Stimulated activated naive CD8-positive, alpha-beta T cell treated with anti-CD3 and anti-CD28 coated beads, Interleukin-15, Interleukin-2, amounts not matched to agents 100 ng/mL and 50 ng/mL, for 24 hours (primary cell): Measurements from ENCODE around the gene ATP9A.
"Not testable (repeated sequence)": the region's sequence is repeated elsewhere in the genome, so short reads cannot be mapped to it uniquely, and the experiment has no call there.

Experiments used
- H3K27ac Mint-ChIP-seq: one replicate; pipeline ENCODE4 v1.8.0; 2021; ENCODE audit warnings: mild to moderate bottlenecking, mixed read lengths
- H3K27me3 Mint-ChIP-seq: one replicate; pipeline ENCODE4 v1.8.0; 2021; ENCODE audit warnings: mixed read lengths
- H3K36me3 Mint-ChIP-seq: one replicate; pipeline ENCODE4 v1.8.0; 2021; ENCODE audit warnings: low read depth, mixed read lengths
- H3K4me1 Mint-ChIP-seq: one replicate; pipeline ENCODE4 v1.8.0; 2021; ENCODE audit warnings: low read depth, mixed read lengths
- H3K4me3 Mint-ChIP-seq: one replicate; pipeline ENCODE4 v1.8.0; 2021; ENCODE audit warnings: mild to moderate bottlenecking, mixed read lengths
- H3K9me3 Mint-ChIP-seq: one replicate; pipeline ENCODE4 v1.8.0; 2021; ENCODE audit warnings: mixed read lengths

Gene ATP9A

DNA sequence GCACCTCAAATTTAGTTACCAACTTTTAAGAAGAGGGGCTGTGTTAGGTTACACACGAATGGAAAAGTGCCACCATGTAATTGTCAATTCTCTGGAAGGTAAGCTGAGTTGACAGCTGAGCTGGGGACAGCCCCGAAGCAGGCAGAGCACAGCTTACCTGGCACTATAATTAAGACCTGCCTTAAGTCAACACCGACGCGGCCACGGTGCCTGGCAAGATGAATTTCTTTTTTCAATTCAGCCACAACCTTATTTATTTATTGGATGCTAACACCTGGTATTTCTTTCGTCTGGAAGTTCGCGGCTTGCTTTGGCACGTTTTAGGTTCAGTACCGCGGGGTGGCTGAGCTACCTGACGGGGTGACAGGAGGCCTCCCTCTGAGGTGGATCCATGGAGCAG lies 185.1 kb downstream of the ATP9A start:
- no peak overlapping the region for H3K4me3 Mint-ChIP-seq
- H3K36me3 Mint-ChIP-seq: no peaks in the 10 kb centered on the region
- H3K27ac Mint-ChIP-seq: no peak overlapping the region
- H3K27me3 Mint-ChIP-seq: peaks cover 3% of the 10 kb centered on the region
- H3K4me1 Mint-ChIP-seq: peaks cover 11% of the 10 kb centered on the region
- no peaks in the 10 kb centered on the region for H3K9me3 Mint-ChIP-seq

GRCh38 chr20:51581571-51581970 lies 186.6 kb downstream of the ATP9A start:
- Mint-ChIP-seq H3K4me3 (no peak overlapping the region), H3K36me3 (no peaks in the 10 kb centered on the region), H3K27ac (no peak overlapping the region), H3K4me1 (peaks cover 11% of the 10 kb centered on the region), H3K27me3 (peaks cover 3% of the 10 kb centered on the region), H3K9me3 (no peaks in the 10 kb centered on the region)

GRCh38 chr20:51579137-51579536 lies 189.1 kb downstream of the ATP9A start:
- Mint-ChIP-seq H3K36me3 (no peaks in the 10 kb centered on the region), H3K9me3 (no peaks in the 10 kb centered on the region), H3K4me3 (no peak overlapping the region), H3K27ac (no peak overlapping the region), H3K4me1 (peaks cover 5% of the 10 kb centered on the region), H3K27me3 (peaks cover 3% of the 10 kb centered on the region)

DNA sequence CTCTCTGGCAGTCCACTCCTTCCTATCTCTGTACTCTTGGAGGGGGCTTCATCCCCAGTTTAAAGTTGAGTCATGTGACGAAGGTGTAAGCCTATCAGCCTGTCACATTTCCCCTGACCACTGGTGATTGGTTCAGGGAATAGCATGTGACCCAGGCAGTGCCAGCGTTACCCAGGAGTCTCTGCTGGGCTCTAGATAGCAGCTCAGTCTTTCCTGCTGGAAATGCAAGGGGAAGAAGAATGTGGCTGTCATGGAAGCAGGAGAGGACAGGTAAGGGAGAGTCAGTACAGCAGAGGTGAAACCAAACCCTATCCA lies 190.1 kb downstream of the ATP9A start:
- no peak overlapping the region for H3K4me3 Mint-ChIP-seq
- peaks cover 3% of the 10 kb centered on the region for H3K27me3 Mint-ChIP-seq
- H3K9me3 Mint-ChIP-seq: no peaks in the 10 kb centered on the region
- no peak overlapping the region for H3K27ac Mint-ChIP-seq
- peaks cover 7% of the 10 kb centered on the region for H3K4me1 Mint-ChIP-seq
- no peaks in the 10 kb centered on the region for H3K36me3 Mint-ChIP-seq

DNA sequence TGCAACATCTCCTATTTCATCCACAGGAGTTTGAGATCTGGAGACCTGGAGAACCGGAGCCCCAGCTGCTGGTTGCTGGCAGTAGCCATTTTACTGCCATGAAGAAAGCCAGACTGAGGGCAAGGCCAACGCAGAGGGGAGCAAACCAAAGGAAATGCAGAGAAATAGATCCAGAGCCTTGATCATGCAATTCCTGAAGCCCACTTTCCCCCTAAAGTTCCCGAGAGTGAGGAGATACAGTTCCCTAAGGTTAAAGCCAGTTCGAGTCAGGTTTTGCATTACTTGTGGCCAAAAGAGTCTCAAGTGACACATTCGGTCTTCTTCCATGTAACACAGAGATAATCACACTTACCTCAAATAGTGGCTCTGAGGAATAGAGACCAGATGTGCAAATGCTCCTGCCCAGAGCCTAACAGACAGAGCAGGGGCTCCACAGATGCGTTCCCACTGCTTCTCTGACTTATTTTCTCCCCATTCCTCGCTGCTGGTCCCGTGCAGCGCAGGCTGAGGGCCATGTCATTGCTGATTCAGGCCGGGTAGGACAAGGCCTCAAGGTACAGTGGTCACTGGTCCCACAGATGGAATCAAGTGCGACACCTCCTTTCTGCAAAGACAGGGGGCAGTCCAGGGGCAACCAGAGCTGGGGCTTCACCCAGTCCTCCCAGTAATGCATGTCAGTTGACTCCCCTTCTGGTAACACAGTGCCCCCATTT lies 190.6 kb downstream of the ATP9A start:
- peaks cover 7% of the 10 kb centered on the region for H3K4me1 Mint-ChIP-seq
- H3K4me3 Mint-ChIP-seq: no peak overlapping the region

DNA sequence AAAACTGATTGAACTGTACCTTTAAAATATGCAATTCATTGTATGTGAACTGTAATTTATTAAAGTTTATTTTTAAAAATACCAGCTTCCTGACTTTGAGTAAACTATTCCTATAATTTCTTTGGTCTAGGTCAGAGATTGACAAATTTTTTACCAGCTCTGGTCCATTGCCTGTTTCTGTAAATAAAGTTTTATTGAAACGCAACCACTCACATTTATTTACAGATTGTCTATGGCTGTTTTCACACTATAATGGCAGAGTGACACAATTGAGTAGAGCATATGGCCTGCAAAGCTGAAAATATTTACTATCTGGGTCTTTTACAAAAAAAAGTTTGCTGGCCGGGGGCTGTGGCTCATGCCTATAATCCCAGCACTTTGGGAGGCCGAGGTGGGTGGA lies 192.7 kb downstream of the ATP9A start:
- Mint-ChIP-seq H3K4me3 (no peak overlapping the region), H3K27ac (no peak overlapping the region), H3K4me1 (peaks cover 7% of the 10 kb centered on the region), H3K36me3 (no peaks in the 10 kb centered on the region), H3K27me3 (peaks cover 7% of the 10 kb centered on the region), H3K9me3 (peaks cover 5% of the 10 kb centered on the region)

More for the DNA sequence above, 190.6 kb downstream of the ATP9A start:
- H3K27ac Mint-ChIP-seq: no peak overlapping the region
- no peaks in the 10 kb centered on the region for H3K9me3 Mint-ChIP-seq
- peaks cover 3% of the 10 kb centered on the region for H3K27me3 Mint-ChIP-seq
- H3K36me3 Mint-ChIP-seq: no peaks in the 10 kb centered on the region

GRCh38 chr20:51574248-51575033 lies 193.7 kb downstream of the ATP9A start:
- no peaks in the 10 kb centered on the region for H3K36me3 Mint-ChIP-seq
- H3K27me3 Mint-ChIP-seq: peaks cover 5% of the 10 kb centered on the region
- H3K9me3 Mint-ChIP-seq: peaks cover 5% of the 10 kb centered on the region
- H3K4me1 Mint-ChIP-seq: peaks cover 7% of the 10 kb centered on the region
- no peak overlapping the region for H3K27ac Mint-ChIP-seq
- no peak overlapping the region for H3K4me3 Mint-ChIP-seq

DNA sequence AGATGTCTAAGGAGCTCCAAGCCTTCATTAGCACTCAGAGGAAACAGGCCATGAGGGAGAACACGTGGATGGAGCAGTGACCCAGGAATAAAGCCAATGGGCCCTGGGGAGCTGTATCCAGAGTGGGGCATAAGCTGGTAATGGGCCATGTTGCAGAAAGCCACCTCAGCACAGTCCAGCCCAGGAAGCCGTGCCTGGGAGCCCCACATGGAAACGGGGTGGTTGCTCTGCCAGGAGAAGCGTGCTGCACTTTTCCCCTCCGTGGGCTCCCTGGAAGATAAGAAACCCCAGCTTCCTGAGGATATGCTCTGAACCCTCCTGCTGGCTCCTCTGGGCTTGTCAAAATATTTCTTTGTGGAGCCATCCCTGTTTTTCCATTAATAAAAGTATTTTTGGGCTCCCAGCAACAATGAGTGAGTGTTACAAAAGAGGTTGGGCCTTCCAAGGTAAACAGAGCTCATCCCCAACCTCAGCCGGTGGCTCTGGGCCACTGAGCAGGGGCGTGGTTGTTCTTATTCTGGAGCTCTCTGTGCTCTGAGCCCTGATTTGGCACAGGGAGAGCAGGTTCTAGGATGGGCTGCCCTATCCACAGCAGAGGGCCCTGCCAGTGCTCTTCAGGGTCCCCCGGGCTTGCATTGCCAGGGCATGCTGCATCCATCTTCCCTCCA lies 194.5 kb downstream of the ATP9A start:
- H3K9me3 Mint-ChIP-seq: peaks cover 5% of the 10 kb centered on the region
- H3K4me3 Mint-ChIP-seq: no peak overlapping the region
- H3K4me1 Mint-ChIP-seq: peaks cover 7% of the 10 kb centered on the region
- no peak overlapping the region for H3K27ac Mint-ChIP-seq
- no peaks in the 10 kb centered on the region for H3K36me3 Mint-ChIP-seq
- peaks cover 5% of the 10 kb centered on the region for H3K27me3 Mint-ChIP-seq

- Mint-ChIP-seq H3K4me1 (peaks cover 11% of the 10 kb centered on the region), H3K9me3 (peaks cover 5% of the 10 kb centered on the region), H3K36me3 (no peaks in the 10 kb centered on the region), H3K4me3 (no peak overlapping the region), H3K27ac (no peak overlapping the region), H3K27me3 (peaks cover 11% of the 10 kb centered on the region)
Measured at GRCh38 chr20:51571460-51571794, 196.8 kb downstream of the ATP9A start.

DNA sequence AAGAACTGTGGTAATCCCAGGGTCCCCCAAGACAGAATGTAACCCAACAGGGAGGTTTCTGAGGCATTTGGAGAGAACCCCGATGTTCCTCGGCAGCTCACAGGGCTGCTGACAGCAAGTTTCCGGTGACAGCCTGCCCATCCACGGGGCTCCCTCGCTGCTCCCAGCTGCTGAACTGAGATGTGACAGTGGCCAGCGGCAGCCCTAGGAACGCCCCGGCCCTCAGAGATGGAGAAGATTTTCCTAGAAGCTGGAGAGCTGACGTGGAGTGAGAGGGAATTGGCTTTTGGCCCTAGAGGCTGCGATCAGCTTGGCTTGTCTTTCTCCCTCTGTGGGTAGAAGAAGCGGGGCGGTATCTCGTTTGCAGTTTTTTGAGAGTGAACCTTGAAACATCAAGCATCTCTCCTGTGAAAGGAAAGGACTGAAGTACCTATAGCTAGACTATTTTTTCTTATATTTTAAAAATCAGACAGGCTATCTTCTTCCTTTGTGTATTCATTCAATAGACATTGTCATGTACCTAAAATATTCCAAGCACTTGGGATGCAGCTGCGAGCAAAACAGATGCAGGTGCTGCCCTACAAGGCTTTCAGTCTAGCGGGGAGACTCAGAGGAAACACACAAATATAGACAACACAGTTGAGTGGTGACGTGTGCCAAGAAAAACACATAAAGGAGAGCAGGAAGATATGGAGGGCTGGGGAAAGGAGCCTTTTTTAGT lies 197.3 kb downstream of the ATP9A start:
- H3K4me3 Mint-ChIP-seq: no peak overlapping the region
- H3K27me3 Mint-ChIP-seq: peaks cover 14% of the 10 kb centered on the region
- H3K4me1 Mint-ChIP-seq: peaks cover 11% of the 10 kb centered on the region
- no peaks in the 10 kb centered on the region for H3K36me3 Mint-ChIP-seq
- peaks cover 5% of the 10 kb centered on the region for H3K9me3 Mint-ChIP-seq
- H3K27ac Mint-ChIP-seq: no peak overlapping the region

DNA sequence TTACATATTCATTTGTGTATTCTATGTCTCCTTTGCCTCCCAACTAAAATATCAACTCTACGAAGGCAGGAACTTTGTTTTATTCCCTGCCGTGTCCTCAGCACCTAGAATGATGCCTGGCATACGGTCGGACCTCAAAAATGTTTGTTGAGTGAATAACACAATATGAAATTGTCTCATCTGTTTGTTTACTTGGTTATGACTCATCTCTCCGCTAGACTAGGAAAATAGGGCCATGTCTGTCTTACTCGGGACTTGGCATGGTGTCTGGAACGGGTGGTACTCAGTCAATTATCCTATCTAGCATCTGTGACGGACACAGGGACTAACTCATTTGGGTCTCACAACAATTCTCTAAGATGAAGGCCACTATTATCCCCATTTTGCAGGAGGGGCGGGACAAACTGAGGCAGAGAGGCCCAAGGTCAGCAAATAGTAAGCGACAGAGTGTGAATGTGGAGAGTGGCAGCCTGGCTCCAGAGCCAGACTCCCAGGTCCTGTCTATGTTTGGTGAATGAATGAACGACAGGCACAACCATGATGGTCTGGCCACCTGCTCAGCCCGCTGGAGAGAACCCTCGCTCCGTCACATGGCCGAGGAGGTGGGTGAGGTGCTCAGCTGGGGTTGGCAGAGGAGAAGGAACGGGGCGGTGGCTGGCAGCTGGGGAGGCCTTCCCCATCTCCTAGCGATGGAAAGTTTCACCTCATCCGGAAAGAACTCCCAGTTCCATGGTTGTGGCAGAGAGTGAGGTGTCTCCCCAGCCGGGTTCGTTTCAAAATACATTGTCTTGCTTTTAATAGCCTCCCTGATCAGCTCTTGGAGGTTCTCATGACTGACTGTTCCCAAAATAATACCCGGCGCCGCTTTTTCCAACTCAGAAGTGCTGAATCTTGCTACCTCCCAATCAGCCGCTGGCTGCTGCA lies 198.1 kb downstream of the ATP9A start:
- H3K9me3 Mint-ChIP-seq: peaks cover 5% of the 10 kb centered on the region
- no peak overlapping the region for H3K27ac Mint-ChIP-seq
- H3K36me3 Mint-ChIP-seq: no peaks in the 10 kb centered on the region
- H3K4me1 Mint-ChIP-seq: peaks cover 11% of the 10 kb centered on the region
- no peak overlapping the region for H3K4me3 Mint-ChIP-seq
- H3K27me3 Mint-ChIP-seq: peaks cover 18% of the 10 kb centered on the region

GRCh38 chr20:51568533-51568932 lies 199.7 kb downstream of the ATP9A start:
- H3K4me1 Mint-ChIP-seq, H3K36me3 Mint-ChIP-seq, H3K9me3 Mint-ChIP-seq, H3K4me3 Mint-ChIP-seq, H3K27ac Mint-ChIP-seq: not testable (repeated sequence)
- H3K27me3 Mint-ChIP-seq: peaks cover 26% of the 10 kb centered on the region

- Mint-ChIP-seq H3K27ac (no peak overlapping the region), H3K4me3 (no peak overlapping the region), H3K36me3 (no peaks in the 10 kb centered on the region), H3K27me3 (peaks cover 35% of the 10 kb centered on the region), H3K4me1 (peaks cover 17% of the 10 kb centered on the region), H3K9me3 (peaks cover 5% of the 10 kb centered on the region)
Measured at GRCh38 chr20:51567622-51568021, 200.6 kb downstream of the ATP9A start.

DNA sequence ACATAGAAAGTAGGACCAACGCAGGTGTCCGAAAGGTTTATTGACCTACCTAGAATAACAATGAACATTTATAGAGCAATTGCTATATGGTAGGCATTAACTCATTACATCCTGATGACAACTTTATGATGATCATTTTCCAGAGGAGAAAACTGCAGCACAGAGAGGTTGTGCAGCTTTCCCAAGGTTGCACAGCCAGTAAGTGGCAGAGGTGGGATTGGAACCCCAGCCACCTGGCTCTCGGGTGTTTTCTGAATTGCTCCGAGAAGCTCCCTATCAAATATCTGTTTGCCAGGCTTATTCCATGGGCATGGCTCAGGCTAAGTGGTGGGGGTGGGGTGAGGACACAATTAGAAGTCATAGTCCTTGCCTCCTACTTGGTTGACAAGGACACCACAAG lies 201.6 kb downstream of the ATP9A start:
- Mint-ChIP-seq H3K4me3 (no peak overlapping the region), H3K27me3 (peaks cover 39% of the 10 kb centered on the region), H3K9me3 (peaks cover 5% of the 10 kb centered on the region)

More for the DNA sequence above, 201.6 kb downstream of the ATP9A start:
- no peak overlapping the region for H3K27ac Mint-ChIP-seq
- H3K4me1 Mint-ChIP-seq: peaks cover 20% of the 10 kb centered on the region
- H3K36me3 Mint-ChIP-seq: no peaks in the 10 kb centered on the region
